HepG2 (cell line): ENCODE results near the gene EFCAB3. TPM values are rescaled to one million over a fixed set of nuclear protein-coding genes. Genes with fewer than 3 reads are reported as not detected.

Source experiments
- DR1 ChIP-seq: sonication (generic); formaldehyde crosslinking; IDR thresholded peaks from 2 replicates; pipeline ENCODE4 v1.8.0; 2021; ENCODE audit warnings: mild to moderate bottlenecking, missing genetic modification reagents, inconsistent platforms
- ESRRA ChIP-seq: sonication (generic); formaldehyde crosslinking; IDR thresholded peaks from 2 replicates; pipeline ENCODE4 v1.5.1; 2020; ENCODE audit warnings: mild to moderate bottlenecking, low read depth, missing genetic modification reagents
- KAT8 ChIP-seq: IDR thresholded peaks from 2 replicates; pipeline ENCODE4 v1.6.1; 2016; ENCODE audit warnings: missing genetic modification reagents, missing compliant biosample characterization
- KDM1A ChIP-seq: IDR thresholded peaks from 2 replicates; pipeline ENCODE4 v1.6.1; 2016; ENCODE audit warnings: missing compliant biosample characterization
- KDM2A ChIP-seq: sonication (generic); formaldehyde crosslinking; IDR thresholded peaks from 2 replicates; pipeline ENCODE4 v1.4.0; 2020; ENCODE audit warnings: low read depth, missing genetic modification reagents, borderline replicate concordance
- MYNN ChIP-seq: sonication (generic); formaldehyde crosslinking; IDR thresholded peaks from 2 replicates; pipeline ENCODE4 v1.4.0; 2020; ENCODE audit warnings: mild to moderate bottlenecking, low read depth, missing genetic modification reagents
- NFKB2 ChIP-seq: sonication (generic); formaldehyde crosslinking; IDR thresholded peaks from 2 replicates; pipeline ENCODE4 v1.4.0; 2020; ENCODE audit warnings: missing genetic modification reagents, borderline replicate concordance
- PPARG ChIP-seq: conservative IDR thresholded peaks from 2 replicates; pipeline ENCODE4 v1.6.1; 2016; ENCODE audit warnings: missing biosample characterization, missing genetic modification reagents
- RBM39 ChIP-seq: fragments of 200-400 bp; formaldehyde crosslinking; IDR thresholded peaks from one replicate; pipeline ENCODE4 v1.6.1; 2018; ENCODE audit warnings: antibody characterized with exemption, mild to moderate bottlenecking, low read depth, low read length; ENCODE audit not compliant: poor library complexity, severe bottlenecking
- TAF1 ChIP-seq: sonication (generic); formaldehyde crosslinking; IDR thresholded peaks from 2 replicates; pipeline ENCODE4 v1.4.0; 2020; ENCODE audit warnings: missing genetic modification reagents
- TFDP2 ChIP-seq: sonication (generic); formaldehyde crosslinking; IDR thresholded peaks from 2 replicates; pipeline ENCODE4 v1.4.0; 2020; ENCODE audit warnings: missing genetic modification reagents
- ZNF430 ChIP-seq: sonication (generic); formaldehyde crosslinking; IDR thresholded peaks from 2 replicates; pipeline ENCODE4 v1.9.0; 2021; ENCODE audit warnings: mild to moderate bottlenecking, missing genetic modification reagents
- ZNF451 ChIP-seq: sonication (generic); formaldehyde crosslinking; IDR thresholded peaks from 2 replicates; pipeline ENCODE4 v1.5.0; 2020; ENCODE audit warnings: mild to moderate bottlenecking, missing genetic modification reagents
- polyA plus RNA-seq, 8 experiments: library from polyadenylated mRNA; depleted of rRNA in 3 of 8; stranded (reverse) in 7 of 8; unstranded in 1 of 8; fragments of >200 nt; fragmentation: Illumina TruSeq in 4 of 8; extraction: Trizol in 4 of 8; gene quantifications; 2 replicates each; pipeline versions ENCODE4 v1.2.1 to v1.2.3, GENCODE V29; 2011 to 2016; ENCODE audit warnings: low read depth in 4 of 8, missing spikeins in 1 of 8, mixed read lengths in 1 of 8; ENCODE audit not compliant: insufficient read depth in 1 of 8
- total RNA-seq, 5 experiments: library from RNA; depleted of rRNA; stranded (reverse); fragments of >200 nt; fragmentation: Illumina TruSeq; extraction: Trizol; gene quantifications; 2 replicates each; pipeline ENCODE4 v1.2.3, GENCODE V29; 2016; ENCODE audit warnings: low read depth in 1 of 5
- TF ChIP-seq, protein P1 (sequence below): IDR thresholded peaks from 2 replicates; pipeline ENCODE4 v1.6.1; 2016; ENCODE audit warnings: mild to moderate bottlenecking, missing biosample characterization, missing genetic modification reagents
- TF ChIP-seq, protein P2 (sequence below): IDR thresholded peaks from 2 replicates; pipeline ENCODE4 v1.6.1; 2016; ENCODE audit warnings: low read depth, missing genetic modification reagents, missing compliant biosample characterization
- TF ChIP-seq, protein P3 (sequence below), 2 experiments: sonication (generic) in 1 of 2; formaldehyde crosslinking in 1 of 2; IDR thresholded peaks; 2 replicates each; pipeline versions ENCODE4 v1.4.0 to v1.6.1; 2018 to 2020; ENCODE audit warnings: missing genetic modification reagents in 2 of 2, borderline replicate concordance in 1 of 2, low read depth in 1 of 2, mild to moderate bottlenecking in 1 of 2, missing biosample characterization in 1 of 2
- TF ChIP-seq, protein P4 (sequence below): sonication (generic); formaldehyde crosslinking; IDR thresholded peaks from 2 replicates; pipeline ENCODE4 v1.5.0; 2020; ENCODE audit warnings: missing genetic modification reagents

EFCAB3 gene
- total and polyA plus RNA-seq, 2 of the 13 experiments (the other 11 are each of a cell fraction or from before 2014, with no cell fraction given) = not detected

DNA sequence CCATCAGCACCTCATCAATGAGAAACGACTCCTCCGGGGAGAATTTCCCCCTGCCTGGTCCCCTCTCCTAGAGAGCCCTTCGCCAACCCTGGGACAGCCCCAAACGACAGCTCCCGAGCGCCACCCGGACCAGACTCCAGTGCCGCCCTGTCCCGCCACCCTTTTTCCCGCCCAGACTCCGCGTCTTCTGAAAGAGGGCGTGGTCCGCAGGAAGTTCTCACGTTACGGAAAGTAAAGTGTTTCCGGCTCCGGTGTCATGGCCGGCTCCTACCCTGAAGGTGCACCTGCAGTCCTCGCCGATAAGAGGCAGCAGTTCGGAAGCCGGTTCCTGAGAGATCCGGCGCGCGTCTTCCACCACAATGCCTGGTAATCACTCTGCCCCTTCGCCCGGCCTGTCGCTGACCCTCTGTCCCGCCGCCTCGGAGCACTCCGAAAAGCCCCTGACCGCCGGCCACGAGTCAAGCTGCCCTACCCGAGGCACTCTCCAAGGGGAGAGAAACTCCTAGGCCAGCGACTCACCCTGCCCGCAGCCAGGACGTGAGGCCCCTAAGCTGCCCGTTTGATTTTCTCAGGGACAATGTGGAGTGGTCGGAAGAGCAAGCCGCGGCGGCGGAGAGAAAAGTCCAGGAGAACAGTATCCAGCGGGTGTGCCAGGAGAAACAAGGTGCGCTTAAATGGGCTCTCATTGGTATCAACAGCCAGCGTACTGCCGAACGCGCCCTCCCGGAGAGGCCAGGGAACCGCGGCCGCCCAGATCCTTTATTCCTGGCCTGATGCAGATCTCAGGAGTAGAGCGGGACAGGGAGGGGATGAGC lies 43.5 kb downstream of the EFCAB3 start, which contains the start of gene METTL2A (continued):
- TF ChIP-seq TAF1 (CRISPR knock-in tag) (peak; percentile 92), ZNF430 (CRISPR knock-in tag) (peak; percentile 80), TFDP2 (CRISPR knock-in tag) (peak; percentile 99), KDM2A (CRISPR knock-in tag) (peak; percentile 90), KAT8 (CRISPR knock-in tag) (peak; percentile 96), MYNN (CRISPR knock-in tag) (peak; percentile 13; the same call in 1 of the 2 replicates), PPARG (0 out of 2 replicates have a peak, but pooled peaks have one; percentile 49), NFKB2 (CRISPR knock-in tag) (peak; percentile 79; the same call in 1 of the 2 replicates), KDM1A (0 out of 2 replicates have a peak, but pooled peaks have one; percentile 8), DR1 (CRISPR knock-in tag) (peak; percentile 69; the same call in 1 of the 2 replicates), ESRRA (peak; percentile 68; the same call in 1 of the 2 replicates), ZNF451 (CRISPR knock-in tag) (peak; percentile 77), RBM39 (peak; percentile 82)
- TF ChIP-seq, protein P1, sequence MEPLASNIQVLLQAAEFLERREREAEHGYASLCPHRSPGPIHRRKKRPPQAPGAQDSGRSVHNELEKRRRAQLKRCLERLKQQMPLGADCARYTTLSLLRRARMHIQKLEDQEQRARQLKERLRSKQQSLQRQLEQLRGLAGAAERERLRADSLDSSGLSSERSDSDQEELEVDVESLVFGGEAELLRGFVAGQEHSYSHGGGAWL (CRISPR knock-in tag) = peak; percentile 63; the same call in 1 of the 2 replicates
- TF ChIP-seq, protein P2, sequence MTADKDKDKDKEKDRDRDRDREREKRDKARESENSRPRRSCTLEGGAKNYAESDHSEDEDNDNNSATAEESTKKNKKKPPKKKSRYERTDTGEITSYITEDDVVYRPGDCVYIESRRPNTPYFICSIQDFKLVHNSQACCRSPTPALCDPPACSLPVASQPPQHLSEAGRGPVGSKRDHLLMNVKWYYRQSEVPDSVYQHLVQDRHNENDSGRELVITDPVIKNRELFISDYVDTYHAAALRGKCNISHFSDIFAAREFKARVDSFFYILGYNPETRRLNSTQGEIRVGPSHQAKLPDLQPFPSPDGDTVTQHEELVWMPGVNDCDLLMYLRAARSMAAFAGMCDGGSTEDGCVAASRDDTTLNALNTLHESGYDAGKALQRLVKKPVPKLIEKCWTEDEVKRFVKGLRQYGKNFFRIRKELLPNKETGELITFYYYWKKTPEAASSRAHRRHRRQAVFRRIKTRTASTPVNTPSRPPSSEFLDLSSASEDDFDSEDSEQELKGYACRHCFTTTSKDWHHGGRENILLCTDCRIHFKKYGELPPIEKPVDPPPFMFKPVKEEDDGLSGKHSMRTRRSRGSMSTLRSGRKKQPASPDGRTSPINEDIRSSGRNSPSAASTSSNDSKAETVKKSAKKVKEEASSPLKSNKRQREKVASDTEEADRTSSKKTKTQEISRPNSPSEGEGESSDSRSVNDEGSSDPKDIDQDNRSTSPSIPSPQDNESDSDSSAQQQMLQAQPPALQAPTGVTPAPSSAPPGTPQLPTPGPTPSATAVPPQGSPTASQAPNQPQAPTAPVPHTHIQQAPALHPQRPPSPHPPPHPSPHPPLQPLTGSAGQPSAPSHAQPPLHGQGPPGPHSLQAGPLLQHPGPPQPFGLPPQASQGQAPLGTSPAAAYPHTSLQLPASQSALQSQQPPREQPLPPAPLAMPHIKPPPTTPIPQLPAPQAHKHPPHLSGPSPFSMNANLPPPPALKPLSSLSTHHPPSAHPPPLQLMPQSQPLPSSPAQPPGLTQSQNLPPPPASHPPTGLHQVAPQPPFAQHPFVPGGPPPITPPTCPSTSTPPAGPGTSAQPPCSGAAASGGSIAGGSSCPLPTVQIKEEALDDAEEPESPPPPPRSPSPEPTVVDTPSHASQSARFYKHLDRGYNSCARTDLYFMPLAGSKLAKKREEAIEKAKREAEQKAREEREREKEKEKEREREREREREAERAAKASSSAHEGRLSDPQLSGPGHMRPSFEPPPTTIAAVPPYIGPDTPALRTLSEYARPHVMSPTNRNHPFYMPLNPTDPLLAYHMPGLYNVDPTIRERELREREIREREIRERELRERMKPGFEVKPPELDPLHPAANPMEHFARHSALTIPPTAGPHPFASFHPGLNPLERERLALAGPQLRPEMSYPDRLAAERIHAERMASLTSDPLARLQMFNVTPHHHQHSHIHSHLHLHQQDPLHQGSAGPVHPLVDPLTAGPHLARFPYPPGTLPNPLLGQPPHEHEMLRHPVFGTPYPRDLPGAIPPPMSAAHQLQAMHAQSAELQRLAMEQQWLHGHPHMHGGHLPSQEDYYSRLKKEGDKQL (CRISPR knock-in tag) = peak; percentile 44; the same call in 1 of the 2 replicates
- TF ChIP-seq, protein P3, sequence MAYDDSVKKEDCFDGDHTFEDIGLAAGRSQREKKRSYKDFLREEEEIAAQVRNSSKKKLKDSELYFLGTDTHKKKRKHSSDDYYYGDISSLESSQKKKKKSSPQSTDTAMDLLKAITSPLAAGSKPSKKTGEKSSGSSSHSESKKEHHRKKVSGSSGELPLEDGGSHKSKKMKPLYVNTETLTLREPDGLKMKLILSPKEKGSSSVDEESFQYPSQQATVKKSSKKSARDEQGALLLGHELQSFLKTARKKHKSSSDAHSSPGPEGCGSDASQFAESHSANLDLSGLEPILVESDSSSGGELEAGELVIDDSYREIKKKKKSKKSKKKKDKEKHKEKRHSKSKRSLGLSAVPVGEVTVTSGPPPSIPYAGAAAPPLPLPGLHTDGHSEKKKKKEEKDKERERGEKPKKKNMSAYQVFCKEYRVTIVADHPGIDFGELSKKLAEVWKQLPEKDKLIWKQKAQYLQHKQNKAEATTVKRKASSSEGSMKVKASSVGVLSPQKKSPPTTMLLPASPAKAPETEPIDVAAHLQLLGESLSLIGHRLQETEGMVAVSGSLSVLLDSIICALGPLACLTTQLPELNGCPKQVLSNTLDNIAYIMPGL (CRISPR knock-in tag; IDR thresholded peaks at IDR 0.05; ENCODE audit: borderline replicate concordance in 1 of 2, low read depth in 1 of 2) = peak; percentile 95
- TF ChIP-seq, protein P4, sequence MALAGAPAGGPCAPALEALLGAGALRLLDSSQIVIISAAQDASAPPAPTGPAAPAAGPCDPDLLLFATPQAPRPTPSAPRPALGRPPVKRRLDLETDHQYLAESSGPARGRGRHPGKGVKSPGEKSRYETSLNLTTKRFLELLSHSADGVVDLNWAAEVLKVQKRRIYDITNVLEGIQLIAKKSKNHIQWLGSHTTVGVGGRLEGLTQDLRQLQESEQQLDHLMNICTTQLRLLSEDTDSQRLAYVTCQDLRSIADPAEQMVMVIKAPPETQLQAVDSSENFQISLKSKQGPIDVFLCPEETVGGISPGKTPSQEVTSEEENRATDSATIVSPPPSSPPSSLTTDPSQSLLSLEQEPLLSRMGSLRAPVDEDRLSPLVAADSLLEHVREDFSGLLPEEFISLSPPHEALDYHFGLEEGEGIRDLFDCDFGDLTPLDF = peak; percentile 98
